GM19455 (cell line): ENCODE data around the gene INPP5J.
"Not testable (repeated sequence)": the region's sequence is repeated elsewhere in the genome, so short reads cannot be mapped to it uniquely, and the experiment has no call there.

Experiments used
- ATAC-seq: cut with Tn5 transposase; IDR thresholded peaks from one replicate; pipeline ENCODE4 v1.9.1; 2021; ENCODE audit not compliant: unreplicated experiment

Gene INPP5J

GRCh38 chr22:31088233-31088986, 34.4 kb upstream of the INPP5J start:
- ATAC-seq: no peak

- ATAC-seq: no peak
These were observed 33.3 kb upstream of the INPP5J start for GRCh38 chr22:31089160-31090100.

- ATAC-seq: no peak
These were observed 32.3 kb upstream of the INPP5J start for GRCh38 chr22:31090217-31091085.

GRCh38 chr22:31091106-31091975, 31.4 kb upstream of the INPP5J start:
- ATAC-seq: no peak

- no peak for ATAC-seq
These were observed 30.6 kb upstream of the INPP5J start for GRCh38 chr22:31092161-31092560.

GRCh38 chr22:31093086-31093850, 29.5 kb upstream of the INPP5J start:
- ATAC-seq: no peak

- no peak for ATAC-seq
These were observed 28.7 kb upstream of the INPP5J start for GRCh38 chr22:31094021-31094551.

GRCh38 chr22:31094741-31095140, 28.0 kb upstream of the INPP5J start:
- ATAC-seq: no peak

- ATAC-seq: no peak
These were observed 27.0 kb upstream of the INPP5J start for GRCh38 chr22:31095637-31096249.

- ATAC-seq: no peak
These were observed 26.0 kb upstream of the INPP5J start for GRCh38 chr22:31096657-31097279.

GRCh38 chr22:31097539-31097938, 25.2 kb upstream of the INPP5J start:
- ATAC-seq: not testable (repeated sequence)

- ATAC-seq: no peak
These were observed 24.7 kb upstream of the INPP5J start for GRCh38 chr22:31097941-31098631.

- ATAC-seq: no peak
These were observed 24.1 kb upstream of the INPP5J start for GRCh38 chr22:31098632-31099110.

- no peak for ATAC-seq
These were observed 23.4 kb upstream of the INPP5J start for GRCh38 chr22:31099386-31099785.

- no peak for ATAC-seq
These were observed 22.7 kb upstream of the INPP5J start for GRCh38 chr22:31099841-31100761.

- ATAC-seq: no peak
These were observed 21.8 kb upstream of the INPP5J start for GRCh38 chr22:31100762-31101525.
